GM21825 (cell line): ENCODE measurements around the gene RASD1.

Source experiments
- ATAC-seq: cut with Tn5 transposase; IDR thresholded peaks from one replicate; pipeline ENCODE4 v1.9.1; 2021; ENCODE audit warnings: mild to moderate bottlenecking, moderate library complexity; ENCODE audit not compliant: unreplicated experiment

Gene RASD1

GRCh38 chr17:17511293-17511741 lies 15.1 kb upstream of the RASD1 start:
- ATAC-seq = no peak

DNA sequence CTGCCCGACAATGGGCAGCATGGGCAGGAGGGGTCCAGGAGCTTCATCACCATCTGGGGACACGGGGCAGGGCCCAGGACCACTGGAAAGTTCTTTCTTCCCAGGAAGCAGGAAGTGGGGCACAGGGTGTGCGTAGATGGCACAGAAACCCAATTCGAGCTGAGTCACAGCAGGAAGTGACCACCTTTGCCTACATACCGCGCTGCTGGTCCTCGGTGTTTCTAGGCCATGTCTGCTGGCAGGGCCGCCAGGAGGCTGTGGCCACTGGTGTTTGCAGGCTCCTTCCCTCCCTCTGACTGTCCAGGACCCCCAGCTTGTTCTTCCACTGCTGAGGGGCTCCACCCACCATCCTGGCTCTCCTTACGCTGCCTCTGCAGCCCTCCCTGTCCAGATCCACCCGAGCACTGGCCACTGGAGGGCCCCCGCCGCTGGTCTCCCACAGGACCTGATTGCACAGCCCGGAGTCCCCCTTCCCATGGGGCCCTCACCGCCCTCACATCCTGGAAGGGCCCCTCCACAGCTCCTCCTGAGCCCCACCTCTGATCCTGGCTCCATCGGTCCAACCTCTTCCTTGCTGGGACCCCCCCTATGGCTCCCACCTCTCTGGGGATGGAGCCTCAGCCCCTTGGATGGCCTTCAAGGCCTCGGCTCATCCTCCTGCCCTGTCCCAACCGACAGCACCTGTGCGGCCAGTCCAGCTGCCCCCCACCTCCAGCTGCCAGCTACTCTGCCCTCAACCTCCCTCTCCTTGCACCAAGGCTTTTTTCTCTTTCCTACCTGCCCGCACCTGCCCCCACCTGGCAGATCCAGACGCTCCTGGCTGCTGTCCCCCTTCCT lies 14.5 kb upstream of the RASD1 start:
- no peak for ATAC-seq

GRCh38 chr17:17509601-17510425 lies 13.6 kb upstream of the RASD1 start:
- ATAC-seq = no peak

DNA sequence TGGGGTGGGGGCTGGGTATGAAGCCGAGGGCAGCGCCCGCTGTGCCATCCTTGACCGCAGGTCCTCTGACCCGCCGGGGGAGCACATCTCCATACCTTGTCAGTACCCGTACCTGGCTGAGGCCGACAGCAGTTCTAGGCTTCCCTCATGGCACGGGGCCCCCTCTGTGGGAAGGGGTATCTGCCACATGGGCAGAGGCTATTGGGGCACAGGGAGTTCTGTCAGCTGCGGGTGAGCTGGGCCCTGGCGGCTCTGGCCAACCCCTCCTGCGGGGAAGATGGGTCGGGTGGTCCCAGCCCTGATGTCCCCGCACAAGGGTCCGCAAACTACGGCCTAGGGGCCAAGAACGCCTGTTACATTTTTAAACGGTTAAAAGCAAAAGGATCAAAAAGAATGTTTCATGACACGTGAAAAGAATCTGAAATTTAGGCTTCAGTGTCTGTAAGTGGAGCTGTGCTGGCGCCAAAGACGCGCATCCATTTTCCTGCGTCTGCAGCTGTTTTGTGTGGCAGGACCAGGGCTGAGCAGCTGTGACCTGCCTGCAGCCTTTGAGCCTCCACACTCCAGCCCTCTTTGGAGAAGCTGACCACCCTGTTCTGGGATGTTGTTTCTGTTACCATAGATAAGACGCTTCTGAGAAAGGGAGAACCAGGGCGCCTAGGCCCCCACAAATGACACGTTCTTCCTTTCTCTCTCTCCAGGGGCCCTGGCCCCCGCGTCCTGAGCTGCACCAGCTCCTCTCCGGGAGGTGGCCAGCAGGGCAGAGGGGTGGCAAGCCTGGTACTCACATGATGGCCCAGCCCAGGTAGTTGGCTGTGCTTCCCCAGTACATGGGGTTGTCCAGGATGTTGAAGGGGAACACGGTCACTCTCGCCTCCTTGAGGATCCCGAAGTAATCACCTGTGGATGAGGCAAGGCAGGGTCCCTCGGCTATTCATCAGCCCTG lies 12.7 kb upstream of the RASD1 start:
- no peak for ATAC-seq

DNA sequence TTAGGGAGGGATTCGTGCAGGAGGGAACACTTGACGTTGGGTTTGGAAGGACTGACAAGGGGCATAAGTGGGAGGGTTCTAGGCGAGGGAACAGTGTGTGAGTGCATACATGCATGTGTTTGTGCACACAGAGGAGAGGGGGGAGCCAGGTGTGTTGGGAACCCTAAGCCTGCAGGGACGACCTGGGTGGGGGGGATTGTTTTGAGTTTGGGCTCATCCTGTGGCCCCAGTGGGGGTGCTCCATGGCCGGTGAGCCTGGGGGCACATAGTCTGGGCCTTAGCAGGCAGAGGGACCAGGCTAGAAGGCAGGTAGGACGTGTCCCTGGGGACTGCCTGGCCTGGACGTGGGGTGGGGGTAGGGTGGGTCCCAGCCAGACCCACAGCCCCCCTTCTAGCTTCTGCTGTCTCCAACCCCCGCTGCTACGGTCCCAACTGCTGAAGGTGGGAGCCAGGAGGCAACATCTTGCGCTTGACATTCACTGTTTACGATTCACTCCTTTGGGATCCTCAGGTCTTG lies 11.9 kb upstream of the RASD1 start:
- ATAC-seq = no peak

- ATAC-seq = no peak
Measured at GRCh38 chr17:17507465-17508011, 11.3 kb upstream of the RASD1 start.

DNA sequence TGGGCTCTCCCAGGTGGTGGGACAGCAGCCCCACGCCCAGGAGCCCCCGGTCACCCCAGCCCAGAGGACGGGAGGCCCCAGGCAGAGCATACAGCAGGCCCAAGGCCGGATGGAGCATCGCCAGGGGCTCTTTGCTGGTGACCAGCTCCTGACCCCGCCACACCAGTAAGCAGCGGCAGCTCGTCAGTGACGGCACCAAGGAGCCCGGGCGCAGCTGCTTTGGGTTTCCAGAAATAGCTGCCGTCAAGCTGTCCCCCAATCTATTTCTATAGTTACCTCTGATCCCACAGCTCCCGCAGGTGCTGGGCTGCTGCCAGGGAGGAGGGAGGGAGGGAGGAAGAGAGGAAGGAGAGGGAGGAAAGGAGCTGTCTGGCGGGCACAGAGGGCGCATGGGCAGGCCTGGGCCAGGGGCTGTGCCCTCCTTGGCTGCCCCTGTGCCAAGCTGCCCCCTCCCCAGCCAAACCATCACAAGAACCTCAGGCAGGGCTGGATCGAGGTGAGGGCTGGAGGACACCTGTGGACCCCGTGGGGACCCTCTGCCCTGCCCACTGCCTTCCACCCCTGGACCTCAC lies 10.8 kb upstream of the RASD1 start:
- ATAC-seq = no peak

GRCh38 chr17:17506181-17506741 lies 10.1 kb upstream of the RASD1 start:
- no peak for ATAC-seq

- no peak for ATAC-seq
Measured at GRCh38 chr17:17505610-17506171, 9.5 kb upstream of the RASD1 start.

DNA sequence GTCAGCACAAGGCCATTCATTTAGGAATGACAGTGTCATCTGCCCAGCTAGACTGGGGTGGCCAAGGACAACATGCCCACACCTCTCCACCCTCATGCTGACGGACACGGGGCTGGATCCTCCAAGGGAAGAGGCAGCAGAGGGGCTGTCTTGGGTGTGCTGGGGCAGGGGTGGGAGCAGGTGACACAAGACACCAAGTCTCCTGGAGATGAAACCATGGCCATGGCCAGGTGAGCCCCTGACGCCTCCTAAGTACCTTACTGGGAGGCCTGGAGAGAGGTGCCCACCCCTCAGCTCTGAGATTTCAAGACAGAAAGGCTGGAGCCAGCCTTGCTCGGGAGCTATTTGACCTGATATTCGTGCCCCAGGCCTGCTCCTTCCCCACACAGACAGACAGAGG lies 9.0 kb upstream of the RASD1 start:
- no peak for ATAC-seq

DNA sequence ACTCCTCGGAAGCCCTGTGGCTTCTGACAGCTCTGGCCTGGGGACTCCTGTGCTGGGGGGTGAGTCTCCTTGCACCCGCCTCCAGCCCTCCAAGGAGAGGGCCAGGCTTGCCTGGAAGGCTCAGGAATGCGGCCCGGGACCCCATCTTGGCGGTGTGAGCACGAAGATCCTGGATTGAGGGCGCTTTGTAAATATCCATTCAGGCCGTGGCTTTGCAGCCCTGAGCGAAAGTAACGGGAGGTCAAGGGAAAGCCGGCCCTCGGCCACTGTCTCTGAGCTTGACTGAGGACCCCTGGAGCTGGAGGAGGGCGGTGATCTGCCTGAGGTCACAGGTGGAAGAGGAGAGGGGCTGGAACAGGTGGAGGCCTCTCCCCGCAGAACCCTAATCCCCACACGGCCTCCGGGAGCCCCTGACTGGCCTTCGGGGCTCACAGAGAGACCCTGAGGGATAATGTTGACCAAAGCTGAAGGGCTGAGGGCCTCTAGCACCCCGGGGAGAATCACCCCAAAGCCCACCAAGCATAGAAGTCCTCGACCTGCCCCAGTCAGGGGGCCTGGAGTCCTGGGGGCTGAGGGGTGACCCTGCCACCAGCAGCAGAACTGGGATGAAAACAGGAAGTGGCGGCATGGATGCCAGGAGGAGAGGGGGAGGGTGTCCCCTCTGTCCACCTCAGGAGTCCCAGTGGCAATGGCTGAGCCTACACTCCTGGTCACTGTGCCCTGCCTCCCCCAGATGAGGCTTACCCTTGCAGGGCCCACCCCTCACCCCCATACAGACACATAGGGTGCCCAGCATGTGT lies 8.3 kb upstream of the RASD1 start:
- no peak for ATAC-seq

- no peak for ATAC-seq
Measured at GRCh38 chr17:17503566-17504130, 7.5 kb upstream of the RASD1 start.

DNA sequence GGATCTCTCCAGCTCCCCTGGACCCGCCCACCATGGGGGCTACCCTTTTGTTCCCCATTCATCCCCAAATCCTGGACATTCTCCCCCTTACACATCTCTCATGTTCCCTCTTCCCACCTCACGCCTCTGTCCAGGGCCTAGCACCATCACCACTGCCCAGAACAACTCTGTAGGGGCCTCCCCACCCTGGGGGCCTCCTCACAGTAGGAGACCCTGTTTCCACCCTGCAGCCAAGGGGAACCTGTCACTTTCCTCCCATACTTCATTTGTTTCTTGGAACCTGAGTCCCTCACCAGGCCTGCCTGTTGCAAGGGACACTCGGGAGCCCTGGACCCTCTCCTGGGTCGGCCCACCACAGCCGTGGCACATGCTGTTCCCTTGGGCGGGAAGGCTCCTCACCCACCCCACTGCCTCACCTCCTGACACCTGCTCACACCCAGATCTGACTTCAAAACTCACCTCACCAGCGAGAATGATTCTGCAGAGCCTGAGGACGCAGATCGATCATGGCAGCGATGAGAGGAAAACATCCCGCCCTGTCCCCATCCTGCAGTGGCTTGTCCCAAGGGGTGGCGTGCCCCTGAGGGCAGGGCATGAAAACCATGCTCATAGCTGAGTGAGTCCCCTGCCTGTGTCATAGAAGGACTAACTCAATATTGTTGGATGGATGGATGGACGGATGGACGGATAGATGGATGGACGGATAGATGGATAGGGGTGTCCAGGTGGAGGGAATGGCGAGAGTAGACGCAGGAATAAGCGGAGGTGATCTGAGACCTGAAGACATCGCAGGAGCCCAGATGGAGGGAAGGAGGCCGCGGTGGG lies 6.8 kb upstream of the RASD1 start:
- ATAC-seq = no peak

DNA sequence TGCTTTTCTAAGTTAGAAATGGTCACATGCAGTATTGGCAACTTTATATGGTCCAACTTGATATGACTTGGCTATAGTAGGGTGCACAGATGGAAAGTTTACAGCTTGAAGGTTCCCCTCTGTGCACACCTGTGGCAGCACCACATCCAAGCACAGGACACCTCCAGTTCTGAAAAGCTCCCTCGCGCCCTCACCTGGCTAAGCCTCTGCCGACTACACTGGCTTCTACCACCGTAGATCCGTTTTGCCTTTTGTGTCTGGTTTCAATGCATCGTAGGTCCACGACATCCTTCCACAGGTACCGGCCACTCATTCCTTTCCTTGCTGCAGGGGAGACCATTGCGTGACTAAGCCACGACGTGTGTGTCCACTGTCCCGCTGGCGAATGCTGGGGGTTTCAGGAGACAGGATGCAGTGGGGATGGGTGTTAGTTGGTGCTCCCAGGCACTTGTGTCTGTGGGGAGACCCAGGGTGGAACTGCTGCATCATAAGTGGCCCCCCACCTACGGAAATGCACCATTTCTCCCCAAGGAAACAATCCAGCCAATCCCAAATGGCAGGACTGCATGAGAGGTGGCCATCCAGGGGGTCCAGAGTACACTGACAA lies 4.9 kb upstream of the RASD1 start:
- no peak for ATAC-seq

DNA sequence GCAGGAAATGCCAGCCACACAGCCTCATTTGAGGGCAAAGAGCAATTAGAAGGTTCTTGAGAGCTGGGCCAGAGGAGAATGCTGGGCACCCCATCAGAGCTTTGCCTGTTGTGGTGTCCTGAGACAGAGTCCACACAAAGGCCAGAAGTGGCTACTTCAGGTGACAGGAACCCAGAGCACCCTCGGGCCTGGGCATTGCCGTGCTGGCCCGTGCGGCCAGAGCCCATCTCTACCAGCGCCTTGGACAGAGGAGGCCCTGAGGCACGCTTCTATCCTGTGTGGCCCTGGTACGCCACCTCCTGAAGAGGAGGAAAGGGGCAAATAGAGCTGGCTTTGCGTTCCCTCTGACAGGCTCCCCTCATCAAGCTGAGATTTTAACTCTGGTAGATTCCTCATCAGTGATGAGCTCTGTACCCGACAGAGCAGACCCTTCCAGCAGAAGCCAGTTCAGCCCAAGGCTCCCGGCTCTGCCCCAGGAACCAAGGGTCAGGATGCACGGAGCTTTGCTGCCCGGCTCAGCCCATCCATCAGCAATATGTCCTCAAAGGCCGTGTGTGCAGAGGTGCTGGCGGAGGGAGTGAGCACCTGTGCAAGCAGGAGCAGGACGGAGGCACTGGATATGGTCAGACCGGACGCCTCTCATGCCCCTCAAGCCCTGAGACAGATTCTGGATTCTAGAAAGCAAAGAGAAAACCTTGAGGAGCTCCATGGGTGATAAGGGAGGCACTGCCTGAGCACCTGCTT lies 3.4 kb upstream of the RASD1 start:
- no peak for ATAC-seq

DNA sequence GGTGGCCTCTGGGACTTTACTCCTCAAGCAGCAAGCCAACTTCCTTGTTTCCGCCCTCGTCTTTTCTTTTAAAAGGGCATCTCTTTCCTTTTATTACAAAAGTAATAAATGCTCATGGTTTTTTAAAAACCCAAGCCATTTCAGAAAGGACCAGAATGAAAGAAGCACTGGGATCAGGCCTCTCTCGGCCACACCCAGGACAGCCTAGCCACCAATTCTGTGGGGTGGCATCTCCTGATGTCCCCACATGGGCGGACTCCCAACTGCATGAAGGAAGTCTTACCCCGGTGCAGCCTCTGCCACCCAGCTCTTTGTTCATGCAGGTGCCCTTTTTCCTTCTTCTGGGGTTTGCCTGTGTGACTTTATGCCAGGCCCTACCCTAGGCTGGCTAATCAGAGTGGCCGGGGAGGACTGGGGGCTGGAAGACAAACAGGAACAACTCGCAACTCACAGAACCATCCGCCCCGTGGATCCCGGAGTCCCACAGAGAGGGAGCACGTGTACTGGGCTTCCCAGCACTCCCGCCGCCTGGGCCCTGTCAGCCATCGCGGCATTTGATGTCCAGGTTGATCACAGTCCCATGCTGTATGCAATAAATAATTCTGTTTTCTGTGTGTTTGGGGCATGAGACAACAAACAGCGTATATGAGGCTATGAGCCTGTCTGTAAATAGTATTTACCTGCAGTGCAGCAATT lies 2.6 kb upstream of the RASD1 start:
- no peak for ATAC-seq
